HG03342 (cell line): ENCODE measurements around the gene ADCY9.
A peak's percentile ranks its signal among the peaks of the same experiment; 100 is the strongest.
"Not testable (repeated sequence)": the region's sequence is repeated elsewhere in the genome, so short reads cannot be mapped to it uniquely, and the experiment has no call there.

Source experiments
- ATAC-seq: cut with Tn5 transposase; IDR thresholded peaks from one replicate; pipeline ENCODE4 v1.9.1; 2021; ENCODE audit warnings: mild to moderate bottlenecking, moderate library complexity; ENCODE audit not compliant: unreplicated experiment

Gene ADCY9

GRCh38 chr16:4116325-4117249, at the start of gene ADCY9:
Gene ADCY9 (minus strand): TSS chr16:4116442. CDS start chr16:4115442, 1,000 bp downstream.
- peak; percentile 51 for ATAC-seq

DNA sequence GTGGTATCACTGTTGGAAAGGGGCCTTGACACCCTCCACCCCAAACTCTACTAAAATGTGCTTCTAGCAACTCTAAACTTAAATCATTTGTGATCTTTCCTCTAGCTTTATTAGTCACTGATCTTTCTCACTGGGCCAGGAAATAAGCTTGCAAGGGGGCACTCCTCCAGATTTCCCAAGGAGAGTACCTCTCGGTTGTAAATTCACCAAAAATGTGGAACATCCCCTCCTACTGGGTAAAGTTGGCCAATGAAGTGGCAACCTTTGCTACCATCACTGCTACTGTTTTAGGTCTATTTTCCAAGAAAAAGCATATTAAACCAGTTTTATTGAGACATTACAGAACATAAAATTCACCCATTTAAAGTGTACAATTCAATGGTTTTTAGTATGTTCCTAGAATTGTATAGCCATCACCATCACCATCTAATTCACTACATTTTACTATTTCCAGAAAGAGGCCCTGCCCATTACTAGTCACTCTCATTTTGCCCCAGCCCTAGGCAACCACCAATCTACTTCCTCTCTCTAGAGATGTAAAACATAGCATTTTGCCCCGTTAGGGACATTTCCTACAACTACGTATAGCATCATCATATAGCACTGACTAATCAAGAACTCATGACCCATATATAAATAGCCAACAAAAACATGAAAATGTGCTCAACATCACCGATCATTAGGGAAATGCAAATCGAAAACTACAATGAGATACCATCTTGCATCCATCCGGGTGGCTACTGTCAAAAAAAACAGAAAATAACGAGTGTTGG, 44.6 kb upstream of the ADCY9 start:
- no peak for ATAC-seq

DNA sequence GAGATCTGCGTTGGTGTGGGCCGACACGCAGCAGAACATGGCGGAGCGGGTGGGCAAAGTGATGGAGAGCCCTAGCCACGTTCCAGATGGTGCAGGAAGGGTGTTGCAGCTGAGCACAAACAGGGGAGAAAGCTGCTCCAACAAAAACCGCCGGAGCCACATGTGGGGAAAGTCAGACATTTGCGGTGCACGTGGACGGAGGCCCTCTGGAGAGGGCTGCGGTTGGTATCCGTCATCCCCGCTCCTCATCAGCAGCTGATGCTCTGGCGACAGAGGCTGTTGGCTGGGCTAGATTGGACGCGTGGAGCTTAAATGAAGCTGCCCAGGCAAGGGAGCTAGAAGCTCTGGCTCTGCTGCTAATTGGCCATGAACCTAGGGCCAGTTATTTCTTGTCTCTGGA, 43.5 kb upstream of the ADCY9 start:
- no peak for ATAC-seq

DNA sequence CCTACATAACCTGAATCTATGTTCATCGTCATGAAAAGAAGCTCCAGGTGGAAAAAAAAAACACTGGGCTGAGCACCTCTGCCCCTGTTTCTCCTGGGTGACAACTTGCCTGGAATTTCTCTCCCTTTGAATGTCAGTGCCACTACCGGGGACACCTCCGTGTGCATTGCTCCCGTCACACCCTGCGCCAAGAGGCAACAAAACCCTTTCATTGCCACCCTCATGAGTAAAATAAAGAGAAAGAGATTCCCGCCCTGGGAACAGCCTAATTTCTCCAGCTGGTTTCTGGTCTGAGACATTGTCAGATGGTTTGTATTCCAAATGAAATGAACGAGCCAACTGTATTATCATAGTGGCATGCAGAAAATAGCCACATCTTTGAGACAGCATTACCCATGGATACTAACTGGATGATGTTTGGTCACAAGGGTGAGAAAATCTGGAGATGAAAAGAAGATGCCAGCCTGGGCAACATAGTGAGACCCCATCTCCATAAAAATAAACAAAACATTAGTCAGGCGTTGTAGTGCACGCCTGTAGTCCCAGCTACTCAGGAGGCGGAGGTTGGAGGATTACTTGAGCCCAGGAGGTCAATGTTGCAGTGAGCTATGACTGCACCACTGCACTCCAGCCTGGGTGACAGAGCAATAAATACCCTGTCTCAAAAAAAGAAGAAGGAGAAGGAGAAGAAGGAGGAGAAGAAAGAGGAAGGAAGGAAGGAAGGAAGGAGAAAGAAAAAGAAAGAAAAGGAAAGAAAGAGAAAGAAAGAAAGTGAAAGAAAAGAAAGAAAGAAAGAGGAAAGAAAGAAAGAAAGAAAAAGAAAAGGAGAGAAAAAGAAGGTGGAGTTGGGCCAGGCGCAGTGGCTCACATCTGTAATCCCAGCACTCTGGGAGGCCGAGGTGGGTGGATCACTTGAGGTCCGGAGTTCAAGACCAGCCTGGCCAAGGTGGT, 42.2 kb upstream of the ADCY9 start:
- ATAC-seq: no peak

- no peak for ATAC-seq
Observed at GRCh38 chr16:4157376-4157825, 41.2 kb upstream of the ADCY9 start.

- not testable (repeated sequence) for ATAC-seq
Observed at GRCh38 chr16:4156503-4156902, 40.3 kb upstream of the ADCY9 start.

DNA sequence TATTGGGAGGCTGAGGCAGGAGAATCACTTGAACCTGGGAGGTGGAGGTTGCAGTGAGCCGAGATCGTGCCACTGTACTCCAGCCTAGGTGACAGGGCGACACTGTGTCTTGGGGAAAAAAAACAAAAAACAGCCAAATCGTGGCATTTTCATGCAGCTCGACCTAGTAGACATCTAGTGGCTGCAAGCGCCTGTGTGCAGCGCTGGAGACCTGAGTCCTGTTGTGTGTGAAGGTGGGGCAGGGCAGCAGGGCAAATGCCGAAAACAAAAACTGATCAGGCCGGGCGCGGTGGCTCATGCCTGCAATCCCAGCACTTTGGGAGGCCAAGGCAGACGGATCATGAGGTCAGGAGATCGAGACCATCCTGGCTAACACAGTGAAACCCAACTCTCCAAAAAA, 37.1 kb upstream of the ADCY9 start:
- not testable (repeated sequence) for ATAC-seq

- no peak for ATAC-seq
Observed at GRCh38 chr16:4152267-4152666, 36.0 kb upstream of the ADCY9 start.

GRCh38 chr16:4147236-4147635, 31.0 kb upstream of the ADCY9 start:
- no peak for ATAC-seq

GRCh38 chr16:4142268-4142667, 26.0 kb upstream of the ADCY9 start:
- ATAC-seq: no peak

- ATAC-seq: no peak
Observed at GRCh38 chr16:4141604-4142003, 25.4 kb upstream of the ADCY9 start.

GRCh38 chr16:4140652-4141051, 24.4 kb upstream of the ADCY9 start:
- ATAC-seq: no peak

GRCh38 chr16:4139968-4140367, 23.7 kb upstream of the ADCY9 start:
- no peak for ATAC-seq

DNA sequence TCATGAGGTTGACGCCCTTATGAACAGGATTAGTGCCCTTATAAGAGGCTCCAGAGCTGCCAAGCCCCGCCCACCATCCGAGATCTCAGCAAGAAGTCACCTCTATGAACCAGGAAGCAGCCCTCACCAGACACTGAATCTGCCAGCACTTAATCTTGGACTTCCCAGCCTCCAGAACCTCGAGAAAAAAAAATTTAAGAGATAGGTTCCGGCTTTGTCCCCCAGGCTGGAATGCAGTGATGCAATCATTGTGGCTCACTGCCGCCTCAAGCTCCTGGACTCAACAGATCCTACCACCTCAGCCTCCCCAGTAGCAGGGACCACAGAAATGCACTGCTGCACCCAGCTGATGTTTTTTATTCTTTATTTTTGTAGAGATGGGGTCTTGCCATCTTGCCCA, 22.5 kb upstream of the ADCY9 start:
- no peak for ATAC-seq

- ATAC-seq: no peak
Observed at GRCh38 chr16:4137438-4137837, 21.2 kb upstream of the ADCY9 start.

- no peak for ATAC-seq
Observed at GRCh38 chr16:4136229-4136813, 20.1 kb upstream of the ADCY9 start.

DNA sequence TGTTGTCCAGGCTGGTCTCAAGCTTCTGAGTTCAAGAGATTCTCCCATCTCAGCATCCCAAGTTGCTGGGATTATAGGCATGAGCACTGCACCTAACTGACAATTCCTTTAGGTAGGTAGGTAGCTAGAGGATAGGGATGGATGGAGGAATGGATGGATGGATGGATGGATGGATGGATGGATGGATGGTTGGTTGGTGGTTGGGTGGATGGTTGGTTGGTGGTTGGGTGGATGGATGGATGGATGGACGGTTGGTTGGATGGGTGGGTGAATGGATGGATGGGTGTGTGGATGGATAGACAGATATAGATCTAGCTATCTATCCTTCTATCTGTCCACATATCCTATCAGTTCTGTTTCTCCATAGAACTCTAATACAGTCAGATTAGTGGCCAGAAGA, 19.3 kb upstream of the ADCY9 start:
- ATAC-seq: no peak

GRCh38 chr16:4133897-4134372, 17.7 kb upstream of the ADCY9 start:
- no peak for ATAC-seq

- ATAC-seq: no peak
Observed at GRCh38 chr16:4131621-4132020, 15.4 kb upstream of the ADCY9 start.
